HG02981 (cell line): ENCODE results near the gene DIPK1A.

Experiments
- ATAC-seq: cut with Tn5 transposase; IDR thresholded peaks from one replicate; pipeline ENCODE4 v1.9.1; 2021; ENCODE audit warnings: mild to moderate bottlenecking, moderate library complexity; ENCODE audit not compliant: unreplicated experiment

DIPK1A gene

DNA sequence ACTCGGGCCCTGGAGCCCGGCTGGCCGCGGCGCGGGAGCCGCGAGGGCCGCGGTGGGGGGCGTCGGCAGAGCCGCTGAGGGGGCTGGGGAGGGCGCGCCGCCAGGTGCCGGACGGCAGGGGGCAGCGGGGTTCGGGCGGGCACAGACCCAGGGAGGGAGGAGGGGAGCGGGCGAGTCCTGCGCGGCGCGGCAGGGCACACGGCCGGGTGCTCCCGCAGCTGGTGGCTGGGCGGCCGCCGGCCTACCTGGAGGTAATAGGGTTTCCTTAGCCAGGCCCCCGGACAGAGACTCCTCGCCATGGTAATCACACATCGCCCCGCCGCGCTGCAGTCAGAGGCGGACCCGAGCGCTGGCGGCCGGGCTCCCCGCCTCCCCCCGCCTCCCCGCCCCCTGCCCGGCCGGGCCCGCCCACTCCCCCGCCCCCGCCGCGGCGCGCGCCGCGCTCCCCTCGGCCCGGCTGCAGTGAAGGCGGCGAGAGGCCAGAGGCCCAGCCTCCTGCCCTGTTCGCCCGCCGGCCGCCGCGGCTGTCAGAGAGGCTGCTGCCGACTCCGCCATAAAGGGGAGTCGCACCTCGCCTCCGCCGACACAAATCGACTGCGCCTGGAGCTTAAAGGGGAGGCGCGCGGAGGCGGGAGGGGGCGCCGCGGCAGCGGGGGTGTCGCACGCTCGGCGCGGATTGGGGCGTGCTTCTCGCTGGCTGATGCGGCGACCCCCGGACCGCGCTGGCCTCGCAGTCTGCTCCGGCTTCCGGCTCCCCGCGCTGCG is at the start of gene DIPK1A:
DIPK1A (minus strand) TSS at position 332 of the 765 bp plus-strand sequence; CDS start at position 299, 33 bp downstream.
- ATAC-seq = peak; percentile 40

DNA sequence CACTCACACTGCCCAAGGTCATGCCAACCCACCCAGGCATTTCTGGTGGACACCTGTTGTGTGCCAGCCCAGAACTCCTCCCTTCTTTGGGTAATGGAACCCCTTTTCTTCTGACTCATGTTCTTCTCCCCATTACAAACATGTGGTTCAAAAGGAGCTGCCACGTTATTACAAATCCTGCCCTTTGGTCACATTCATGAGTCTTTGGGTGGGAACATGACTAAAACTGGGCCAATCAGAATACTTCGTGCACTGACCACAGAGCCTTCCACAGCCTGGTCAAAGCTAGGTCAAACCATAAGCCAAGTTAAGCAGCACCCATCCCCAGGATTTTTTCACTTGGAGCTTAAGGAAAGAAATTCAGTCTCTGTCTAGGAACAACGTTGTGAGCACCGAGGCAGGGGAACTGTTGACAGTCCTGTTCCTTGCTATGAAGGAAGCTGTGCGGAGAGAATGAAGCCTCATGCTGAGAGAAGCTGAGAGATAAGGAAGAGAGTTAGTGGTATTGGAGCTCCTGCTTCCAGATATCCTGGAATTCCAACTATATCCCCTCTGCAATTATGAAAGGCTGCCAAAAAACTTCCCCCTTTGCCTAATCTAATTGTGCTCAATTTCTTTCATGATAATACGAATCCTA is 46.8 kb upstream of the DIPK1A start:
- no peak for ATAC-seq

DNA sequence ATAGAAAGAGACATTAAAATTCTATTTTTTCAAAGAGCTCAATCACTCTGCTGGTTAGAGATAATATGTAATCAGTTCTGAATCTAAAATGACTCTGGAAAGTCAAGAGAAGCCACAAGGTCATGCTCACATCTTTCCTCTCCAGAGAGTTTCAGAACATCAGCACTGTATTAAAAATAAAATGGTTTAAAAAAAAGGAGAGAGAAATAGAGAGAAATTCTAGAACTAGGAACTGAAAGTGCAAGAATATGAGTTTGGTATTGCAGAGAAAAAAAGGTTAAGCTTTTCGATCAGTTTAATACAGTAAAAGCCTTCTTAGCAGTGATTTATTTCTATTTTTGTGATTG is 44.0 kb upstream of the DIPK1A start:
- ATAC-seq = no peak

DNA sequence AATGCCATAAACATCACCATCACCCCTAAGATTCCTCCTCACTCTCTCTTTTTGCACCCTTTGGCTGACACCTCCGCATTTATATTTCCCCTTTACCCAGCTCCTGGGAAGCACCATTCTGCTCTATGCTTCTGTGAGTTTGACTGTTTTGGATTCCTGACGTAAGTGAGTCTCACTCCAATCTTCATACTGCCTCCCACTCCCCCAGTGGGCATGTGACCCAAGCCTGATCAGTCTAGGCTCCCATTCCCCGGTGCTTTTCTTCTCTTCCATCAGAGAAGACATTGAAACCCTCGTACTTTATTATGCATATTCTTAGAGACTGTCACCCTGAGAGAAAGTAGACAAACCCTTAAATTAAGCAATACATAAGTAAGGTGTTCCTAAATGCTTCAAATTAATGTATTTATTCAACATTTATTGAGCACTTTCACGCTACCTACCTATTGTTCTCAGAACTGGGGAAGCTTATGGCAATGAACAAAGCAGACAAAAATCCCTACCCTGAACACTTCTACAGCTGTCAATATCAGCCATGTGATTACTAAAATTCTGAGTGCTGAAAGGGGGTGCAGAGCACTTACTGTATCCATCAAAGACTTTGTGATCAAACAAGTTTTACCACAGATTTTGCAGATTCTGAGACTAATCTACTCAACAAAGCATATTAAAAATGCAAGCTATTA is 43.4 kb upstream of the DIPK1A start:
- no peak for ATAC-seq

DNA sequence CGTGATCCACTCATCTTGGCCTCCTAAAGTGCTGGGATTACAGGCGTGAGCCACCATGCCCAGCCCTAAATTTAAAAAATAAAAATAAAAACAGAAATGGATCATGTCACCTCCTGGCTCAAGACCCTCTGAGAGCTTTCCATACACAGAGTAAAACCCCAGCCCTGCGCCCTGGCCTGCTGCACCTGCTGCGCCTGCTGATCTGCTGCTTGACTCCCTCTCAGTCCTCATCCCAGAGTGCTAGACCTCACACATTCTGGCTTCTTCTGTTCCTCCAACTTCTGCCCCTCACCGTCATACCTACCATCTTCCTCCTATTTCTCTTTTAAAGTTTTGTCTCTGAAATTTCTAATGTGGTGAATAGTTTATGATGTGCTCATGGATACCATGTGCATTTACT is 42.7 kb upstream of the DIPK1A start:
- ATAC-seq = no peak

DNA sequence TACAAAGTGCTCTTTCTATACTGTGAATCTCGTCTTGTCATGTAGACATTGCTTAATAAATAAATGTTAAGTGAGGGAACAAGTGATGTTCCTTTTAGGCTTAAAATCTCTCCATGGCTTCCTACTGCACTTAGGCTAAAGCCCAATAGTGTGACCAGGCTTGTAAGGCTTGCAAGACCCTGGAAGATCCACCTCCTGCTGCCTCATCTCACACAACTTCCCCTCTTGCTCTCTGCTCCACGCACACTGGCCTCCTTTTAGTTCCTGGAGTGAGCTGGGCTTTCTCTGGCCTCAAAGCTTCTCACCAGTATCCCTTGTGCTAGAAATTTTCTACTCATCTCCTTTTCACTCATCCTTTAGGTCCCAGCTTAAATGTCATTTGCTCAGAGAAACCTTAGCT is 41.5 kb upstream of the DIPK1A start:
- ATAC-seq = no peak

DNA sequence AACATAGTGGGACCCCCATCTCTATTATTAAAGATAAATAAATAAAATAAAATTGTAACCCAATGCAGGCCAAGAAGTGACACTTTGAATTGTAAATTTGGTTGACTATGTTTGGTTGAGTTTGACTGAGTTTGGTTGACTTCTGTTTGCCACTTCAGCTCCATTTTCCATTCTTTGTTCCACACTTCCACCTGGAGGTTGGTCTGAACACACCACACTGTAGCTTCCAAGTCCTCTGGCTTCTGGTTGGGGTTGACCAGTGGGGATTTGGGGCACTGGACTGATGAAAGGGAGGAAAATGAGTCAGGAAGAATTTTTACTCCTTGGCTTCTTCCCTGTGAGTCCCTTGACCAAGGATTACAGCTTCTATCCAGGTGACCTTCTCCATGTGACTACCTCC is 40.6 kb upstream of the DIPK1A start:
- ATAC-seq = no peak

DNA sequence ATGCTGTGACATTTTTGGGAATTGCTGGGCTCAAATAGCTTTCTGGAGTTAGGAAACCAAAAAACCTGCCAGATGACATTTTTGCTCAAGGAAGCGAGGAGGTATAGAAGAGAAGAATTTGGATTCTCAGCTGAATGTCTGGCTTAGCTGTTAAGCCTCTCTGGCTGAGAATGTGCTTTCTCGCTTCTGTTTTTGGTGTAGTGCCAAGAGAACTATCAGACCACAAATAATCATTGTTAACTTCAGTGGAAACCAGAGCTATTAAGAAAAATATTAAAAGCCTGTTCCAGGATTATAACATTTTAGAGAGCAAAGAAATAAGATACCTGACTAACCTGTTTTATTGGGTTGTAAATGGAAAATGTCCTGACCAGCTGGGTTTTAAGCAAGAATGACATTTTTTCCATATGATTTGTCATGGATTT is 39.5 kb upstream of the DIPK1A start:
- no peak for ATAC-seq

DNA sequence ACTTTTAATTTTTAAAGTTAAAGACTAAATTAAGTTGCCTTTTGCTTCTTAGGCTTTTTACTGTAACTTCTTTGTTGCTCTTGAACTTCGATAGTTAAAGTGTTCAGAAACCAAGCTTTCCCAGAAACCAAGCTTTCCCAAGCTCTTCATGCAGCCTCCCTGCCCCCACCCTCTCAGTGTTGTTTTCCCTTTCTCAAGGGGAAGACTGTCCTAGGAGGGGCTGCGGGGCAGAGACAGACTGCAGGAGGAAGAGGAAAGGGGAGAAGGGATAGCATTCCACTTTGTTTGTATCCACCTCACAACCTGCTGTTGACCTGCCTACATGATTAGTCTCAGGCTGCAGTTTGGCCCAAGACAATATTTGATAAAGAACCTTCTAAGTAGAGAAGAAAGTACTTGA is 39.0 kb upstream of the DIPK1A start:
- no peak for ATAC-seq

DNA sequence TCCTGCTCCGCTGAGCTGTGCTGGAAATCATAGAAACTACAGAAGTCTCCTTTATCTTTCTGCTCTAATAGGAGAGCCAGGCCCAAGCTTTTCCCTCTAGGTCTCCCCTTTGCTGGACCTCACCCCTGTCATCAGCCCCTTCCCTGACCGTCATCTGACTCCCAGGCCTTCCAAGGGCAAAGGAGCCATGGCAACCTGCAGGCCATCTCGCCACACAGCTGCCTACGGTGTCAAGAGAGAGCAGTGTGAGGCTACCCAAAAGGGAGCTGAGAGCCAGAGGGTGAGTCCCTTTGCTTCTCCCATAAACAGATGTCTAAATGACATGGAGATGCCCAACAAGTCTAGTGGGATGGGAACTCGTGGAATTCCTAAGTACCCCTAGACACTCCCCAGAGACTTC is 37.6 kb upstream of the DIPK1A start:
- no peak for ATAC-seq

DNA sequence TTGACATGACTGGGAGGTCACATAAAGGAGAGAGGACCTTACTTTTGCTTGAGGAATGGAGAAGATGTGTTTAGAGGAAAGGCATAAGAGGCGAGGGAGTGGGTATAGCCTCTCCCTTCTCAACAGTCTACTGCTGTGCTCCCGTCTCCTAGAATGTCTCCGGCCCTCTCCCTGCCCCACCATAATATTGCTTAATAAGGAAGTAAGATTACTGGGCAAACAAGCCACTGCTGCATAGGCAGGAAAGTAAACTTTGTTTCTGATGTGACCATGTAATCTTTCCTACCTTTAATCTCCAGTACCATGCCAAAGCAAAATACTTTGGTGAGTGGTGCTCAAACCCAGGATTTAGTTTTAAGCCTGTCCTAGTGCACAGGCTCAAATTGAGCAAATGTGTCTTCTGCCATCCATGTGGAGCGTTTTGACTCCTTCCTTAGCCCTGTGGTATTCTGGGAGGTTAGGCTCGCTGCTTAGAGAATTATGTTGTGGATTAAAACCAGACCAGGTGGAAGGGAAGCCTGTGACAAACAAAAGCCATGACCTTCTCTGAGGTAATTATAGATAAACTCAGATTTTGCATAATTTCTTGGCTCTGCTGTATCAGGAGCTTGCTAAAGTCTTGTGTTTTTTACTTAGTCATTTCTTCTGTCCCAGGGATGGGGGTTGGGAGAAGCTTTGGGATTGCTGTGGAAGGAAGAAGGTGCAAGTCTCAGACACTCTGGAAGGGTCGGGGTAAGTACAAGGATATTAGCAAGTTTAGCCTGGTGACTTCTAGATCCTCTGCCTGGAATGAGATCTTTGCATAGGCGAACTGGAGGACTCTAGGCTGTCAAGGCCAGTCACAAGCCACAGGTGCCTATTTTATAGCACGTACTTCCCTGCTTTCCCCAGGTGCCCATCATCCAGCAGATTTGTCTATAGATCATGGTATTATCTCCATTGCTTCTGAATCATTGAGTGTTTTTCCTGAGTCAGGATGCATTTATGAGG is 34.5 kb upstream of the DIPK1A start:
- no peak for ATAC-seq

DNA sequence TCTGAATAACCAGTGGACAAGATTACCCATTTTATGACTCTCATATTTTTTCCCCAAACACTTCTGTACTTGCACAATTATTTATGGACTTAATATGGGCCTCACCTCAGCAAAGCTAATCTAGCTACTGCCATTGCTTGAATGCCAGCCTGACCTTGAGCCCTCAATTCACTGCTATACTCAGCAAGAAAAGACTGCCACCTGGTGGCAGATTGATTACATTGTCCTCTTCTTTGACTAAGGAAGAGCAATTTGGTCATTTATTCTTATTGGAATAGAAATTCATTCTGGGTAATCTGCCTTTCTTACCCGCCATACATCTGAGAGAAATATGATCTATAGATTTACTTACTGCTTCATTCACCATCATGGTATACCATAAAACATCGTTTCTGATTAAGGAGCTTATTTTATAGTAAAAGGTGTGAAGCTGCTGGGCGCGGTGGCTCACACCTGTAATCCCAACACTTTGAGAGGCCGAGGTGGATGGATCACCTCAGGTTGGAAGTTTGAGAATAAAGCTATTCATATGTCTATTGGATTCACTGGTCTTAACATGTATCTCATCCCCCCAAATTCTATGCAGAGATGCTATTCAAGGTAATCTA is 32.9 kb upstream of the DIPK1A start:
- ATAC-seq = peak; percentile 81

DNA sequence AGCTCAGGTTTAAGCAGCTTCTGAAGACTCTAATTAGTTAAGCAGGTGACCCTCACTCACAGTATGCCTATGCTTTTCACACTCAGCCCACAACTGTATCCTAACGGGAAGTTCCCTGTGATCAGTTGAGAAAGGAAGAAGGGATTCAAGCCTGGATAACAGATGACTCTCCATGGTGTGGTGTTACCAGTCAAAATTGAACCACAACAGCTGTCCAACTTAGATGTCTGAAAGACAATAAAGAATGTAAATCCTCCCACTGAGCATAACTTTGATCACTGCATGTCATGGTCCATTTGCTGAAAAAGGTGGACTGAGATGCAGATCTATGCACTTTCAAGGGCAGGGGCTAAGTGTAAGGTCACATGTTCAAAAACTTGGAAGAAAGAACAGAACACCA is 32.3 kb upstream of the DIPK1A start:
- ATAC-seq = no peak

DNA sequence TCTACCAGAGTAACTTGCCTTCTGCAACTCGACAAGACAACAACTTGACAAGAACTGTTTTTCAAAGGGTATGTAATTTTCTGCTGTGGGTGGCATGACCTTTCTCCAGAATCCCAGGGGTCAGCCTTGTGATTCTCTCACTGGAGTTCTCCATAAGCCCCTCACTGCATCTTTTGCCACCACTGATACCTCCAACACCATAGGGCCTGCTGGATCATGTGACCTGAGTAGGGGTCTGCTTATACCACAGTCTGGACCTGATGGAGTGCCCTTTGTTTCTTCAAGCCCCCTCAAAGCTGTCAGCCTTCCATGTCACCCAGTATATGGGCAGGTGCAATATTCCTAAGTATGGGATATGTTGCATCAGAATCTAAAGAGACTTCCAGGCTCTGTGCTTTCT is 31.6 kb upstream of the DIPK1A start:
- ATAC-seq = no peak

DNA sequence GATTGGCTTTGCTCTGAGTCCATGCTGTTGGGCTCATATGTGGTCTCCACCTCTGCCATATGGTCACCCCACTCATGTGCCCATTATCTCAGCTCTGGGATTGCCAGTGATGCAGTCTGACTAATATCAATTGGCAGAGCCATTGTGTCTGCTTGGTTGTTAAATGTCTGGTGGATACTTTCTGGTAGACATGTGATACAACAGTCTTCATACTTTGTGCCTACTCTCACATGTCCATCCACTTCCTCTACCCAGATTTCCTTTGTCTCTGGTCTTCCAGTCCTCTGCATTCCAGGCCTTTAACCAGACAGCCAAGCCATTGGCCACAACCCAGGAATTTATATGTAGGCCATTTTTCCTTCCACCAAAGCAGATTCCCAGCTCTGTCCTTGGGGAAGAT is 30.8 kb upstream of the DIPK1A start:
- ATAC-seq = no peak

DNA sequence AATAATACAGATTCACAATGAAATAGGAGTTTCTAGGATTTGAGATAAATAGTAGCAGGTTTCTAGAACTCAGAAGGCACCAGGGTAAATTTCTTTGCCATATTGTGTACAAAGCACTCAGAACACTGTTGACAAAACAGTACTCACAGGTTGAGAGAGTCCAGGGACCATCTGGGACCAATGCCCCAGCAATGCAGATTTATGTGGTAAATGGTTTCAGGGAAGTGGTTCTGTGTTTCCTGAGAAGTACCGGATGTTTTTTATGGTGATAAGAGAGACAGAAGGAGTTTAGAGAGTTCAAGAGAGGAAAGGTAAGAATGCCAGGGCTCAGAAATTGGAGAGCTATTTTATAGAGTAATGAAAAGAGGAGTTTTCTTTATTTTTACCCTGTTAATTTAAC is 29.6 kb upstream of the DIPK1A start:
- ATAC-seq = no peak

DNA sequence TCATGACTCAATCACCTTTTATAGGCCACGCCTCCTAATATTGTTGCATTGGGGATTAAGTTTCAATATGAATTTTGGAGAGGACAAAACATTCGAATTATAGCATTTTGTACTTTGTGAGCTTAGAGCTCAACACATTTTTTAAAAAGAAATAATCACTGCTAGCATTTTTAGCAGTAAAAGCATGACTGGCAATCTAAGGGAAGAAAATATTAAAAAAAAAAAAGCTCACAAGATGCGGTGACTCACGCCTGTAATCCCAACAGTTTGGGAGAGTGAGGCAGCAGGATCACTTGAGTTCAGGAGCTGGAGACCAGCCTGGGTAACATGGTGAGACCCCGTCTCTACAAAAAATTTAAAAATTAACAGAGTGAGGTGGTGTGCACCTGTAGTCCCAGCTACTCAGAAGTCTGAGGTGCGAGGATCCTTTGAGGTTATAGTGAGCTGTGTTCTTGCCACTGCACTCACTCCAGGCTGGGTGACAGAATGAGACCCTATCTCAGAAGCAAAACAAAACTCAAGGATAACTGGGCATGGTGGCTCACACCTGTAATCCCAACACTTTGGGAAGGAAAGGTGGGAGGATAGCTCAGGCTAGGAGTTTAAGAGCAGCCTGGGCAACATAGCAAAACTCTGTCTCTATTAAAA is 28.8 kb upstream of the DIPK1A start:
- no peak for ATAC-seq

DNA sequence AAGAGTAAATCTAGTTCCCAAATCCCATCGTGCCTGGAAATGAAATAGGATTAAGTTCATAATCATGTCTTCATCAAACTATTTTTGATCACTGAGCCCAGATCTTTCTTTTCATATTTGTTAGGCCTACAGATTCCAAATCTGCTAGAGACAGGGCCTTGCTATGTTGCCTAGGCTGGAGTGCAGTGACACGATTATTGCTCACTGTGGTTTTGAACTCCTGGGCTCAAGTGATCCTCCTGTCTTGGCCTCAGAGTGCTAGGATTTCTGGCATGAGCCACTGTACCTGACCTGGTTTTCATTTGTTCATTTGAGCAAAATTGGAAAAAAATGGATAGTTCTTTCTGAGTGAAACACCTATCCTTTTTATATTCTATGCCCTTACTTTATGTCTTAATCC is 28.0 kb upstream of the DIPK1A start:
- ATAC-seq = no peak

DNA sequence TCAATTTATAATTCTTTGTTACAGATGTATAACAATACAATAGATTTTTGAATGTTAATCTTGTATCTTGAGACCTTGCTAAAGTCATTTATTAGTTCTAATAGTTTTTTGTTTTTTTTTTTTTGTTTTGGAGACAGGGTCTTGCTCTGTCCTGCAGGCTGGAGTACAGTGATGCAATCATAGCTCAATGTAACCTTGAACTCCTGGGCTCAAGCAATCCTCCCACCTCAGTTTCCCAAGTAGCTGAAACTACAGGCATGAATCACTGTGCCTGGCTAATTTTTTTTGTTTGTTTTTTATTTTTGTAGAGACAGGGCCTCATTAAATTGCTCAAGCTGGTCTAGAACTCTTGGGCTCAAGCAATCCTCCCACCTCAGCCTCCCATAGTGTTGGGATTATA is 26.2 kb upstream of the DIPK1A start:
- no peak for ATAC-seq

DNA sequence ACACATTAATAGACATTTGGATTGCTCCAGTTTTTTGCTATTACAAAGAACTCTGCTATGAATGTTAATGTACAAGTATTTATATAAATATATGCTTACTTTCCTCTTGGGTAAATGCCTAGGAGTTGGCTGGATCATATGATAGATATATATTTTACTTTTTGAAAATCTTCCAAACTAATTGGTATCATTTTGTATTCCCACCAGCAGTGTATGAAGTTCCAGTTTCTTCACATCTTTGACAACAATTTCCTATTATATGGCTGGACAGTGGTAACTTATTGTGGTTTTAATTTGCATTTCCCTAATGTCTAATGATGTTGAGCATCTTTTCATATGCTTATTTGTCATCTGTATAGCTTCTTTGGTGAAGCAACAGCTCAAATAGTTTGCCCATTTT is 23.8 kb upstream of the DIPK1A start:
- ATAC-seq = no peak
